ENCODE measurements around the gene HSF5. TPM values are rescaled to one million over a fixed set of nuclear protein-coding genes. Genes with fewer than 3 reads are reported as not detected.

HSF5 gene
- total RNA-seq, 1 experiment from 2014 or later: not detected

GRCh38 chr17:58375256-58375655 lies 113.0 kb downstream of the HSF5 start:
- no peak for TF ChIP-seq CTCF (conservative IDR thresholded peaks at IDR 0.05)
- no peak overlapping the region for H4K91ac ChIP-seq (ENCODE audit: insufficient read length, low read depth, low read length)

More at GRCh38 chr17:58375256-58375655, 113.0 kb downstream of the HSF5 start:
- H3K23me2 ChIP-seq (ENCODE audit: insufficient read length, low read depth, low read length, poor library complexity, severe bottlenecking): no peaks in the 10 kb centered on the region
- H3K14ac ChIP-seq (ENCODE audit: insufficient read depth, low read length): no peak overlapping the region
- Mint-ChIP-seq H3K36me3 (ENCODE audit: insufficient read depth in 1 of 3, low read depth in 3 of 3) (no peaks in the 10 kb centered on the region), H3K27ac (no peak overlapping the region), H3K4me1 (peaks cover 33 to 36% of the 10 kb centered on the region in 2 experiments), H3K4me3 (no peak overlapping the region; a peak in 1 of 5 replicates), H3K27me3 (ENCODE audit: low read depth) (peaks cover 4% of the 10 kb centered on the region; the same call in 1 of the 2 replicates), H3K9me3 (no peaks in the 10 kb centered on the region)
- H3K79me2 ChIP-seq (ENCODE audit: insufficient read depth, low read length): no peaks in the 10 kb centered on the region
- H2BK5ac ChIP-seq (ENCODE audit: insufficient read length, low read length): no peak overlapping the region
- H2BK120ac ChIP-seq (ENCODE audit: low read depth, low read length, poor library complexity, severe bottlenecking): no peak overlapping the region
- H3K9me3 ChIP-seq (ENCODE audit: control insufficient read depth, low read depth, low read length): no peaks in the 10 kb centered on the region
- H3K79me1 ChIP-seq (ENCODE audit: insufficient read depth, low read depth, low read length, poor library complexity, severe bottlenecking): no peaks in the 10 kb centered on the region
- no peak overlapping the region for H3K9ac ChIP-seq (ENCODE audit: extremely low read depth, insufficient read length, low read length)
- no peak overlapping the region for H3K18ac ChIP-seq (ENCODE audit: insufficient read length, low read depth, low read length)
- H2BK15ac ChIP-seq (ENCODE audit: low read depth, low read length): no peak overlapping the region
- no peak overlapping the region for H3K23ac ChIP-seq (ENCODE audit: insufficient read length, low read depth, low read length)
- no peak for DNase-seq
- no peak overlapping the region for H2BK12ac ChIP-seq (ENCODE audit: insufficient read length, low read depth, low read length)
- WGBS (ENCODE audit: extremely low coverage, insufficient read length, low lambda C conversion rate): no CpG with 5 or more reads among the region's 5 CpGs
- no peak overlapping the region for H4K8ac ChIP-seq (replicated peaks; ENCODE audit: insufficient read length, low read depth, low read length)
- H2AK5ac ChIP-seq (ENCODE audit: insufficient read length, low read length): no peak overlapping the region
- H3K56ac ChIP-seq (ENCODE audit: insufficient read length, low read depth, low read length): no peak overlapping the region
- H3K27ac ChIP-seq (ENCODE audit: insufficient read length, low read depth, low read length): no peak overlapping the region
- no peak overlapping the region for H3K4me2 ChIP-seq (ENCODE audit: insufficient read depth, insufficient read length, low read length)
- no peak overlapping the region for H2AFZ ChIP-seq (ENCODE audit: low read length)
- no peak overlapping the region for H2BK20ac ChIP-seq (ENCODE audit: low read depth, low read length, poor library complexity, severe bottlenecking)
- no peaks in the 10 kb centered on the region for H3K27me3 ChIP-seq (ENCODE audit: insufficient read depth, low read length)
- H3K4ac ChIP-seq (ENCODE audit: low read depth, low read length): no peak overlapping the region
- H4K20me1 ChIP-seq (ENCODE audit: control insufficient read depth, insufficient read depth, insufficient read length): no peaks in the 10 kb centered on the region
- H3K4me1 ChIP-seq (ENCODE audit: insufficient read depth, low read length): peaks cover 11% of the 10 kb centered on the region; the same call in 1 of the 2 replicates
- H4K5ac ChIP-seq (ENCODE audit: insufficient read length, low read depth, low read length): no peak overlapping the region
- H3T11ph ChIP-seq (ENCODE audit: low read length): no peak overlapping the region

Data from H9 (cell line).